Esophagus muscularis mucosa (tissue), 4 donors: ENCODE data around the gene TBC1D8.

Source experiments
- EP300 ChIP-seq: sonication (generic); formaldehyde crosslinking; IDR thresholded peaks from one replicate; pipeline ENCODE4 v1.6.1; 2017; ENCODE audit warnings: antibody characterized with exemption
- POLR2A ChIP-seq: fragments of 450-650 bp; IDR thresholded peaks from one replicate; pipeline ENCODE4 v1.6.1; 2017; ENCODE audit warnings: antibody characterized with exemption, moderate library complexity, mild to moderate bottlenecking, low read depth
- POLR2AphosphoS5 ChIP-seq, 2 donors: sonication (generic); formaldehyde crosslinking; IDR thresholded peaks; one replicate each; pipeline ENCODE4 v1.6.1; 2017; ENCODE audit warnings: antibody characterized with exemption in 2 of 2
- TF ChIP-seq, protein P1 (sequence below), 3 experiments: fragments of 200-600 bp in 2 of 3; fragments of 450-650 bp in 1 of 3; sonication (generic) in 2 of 3; IDR thresholded peaks; one replicate each; pipeline ENCODE4 v1.5.1; 2017 to 2019; ENCODE audit warnings: antibody characterized with exemption in 3 of 3, mild to moderate bottlenecking in 2 of 3, moderate library complexity in 1 of 3

DNA sequence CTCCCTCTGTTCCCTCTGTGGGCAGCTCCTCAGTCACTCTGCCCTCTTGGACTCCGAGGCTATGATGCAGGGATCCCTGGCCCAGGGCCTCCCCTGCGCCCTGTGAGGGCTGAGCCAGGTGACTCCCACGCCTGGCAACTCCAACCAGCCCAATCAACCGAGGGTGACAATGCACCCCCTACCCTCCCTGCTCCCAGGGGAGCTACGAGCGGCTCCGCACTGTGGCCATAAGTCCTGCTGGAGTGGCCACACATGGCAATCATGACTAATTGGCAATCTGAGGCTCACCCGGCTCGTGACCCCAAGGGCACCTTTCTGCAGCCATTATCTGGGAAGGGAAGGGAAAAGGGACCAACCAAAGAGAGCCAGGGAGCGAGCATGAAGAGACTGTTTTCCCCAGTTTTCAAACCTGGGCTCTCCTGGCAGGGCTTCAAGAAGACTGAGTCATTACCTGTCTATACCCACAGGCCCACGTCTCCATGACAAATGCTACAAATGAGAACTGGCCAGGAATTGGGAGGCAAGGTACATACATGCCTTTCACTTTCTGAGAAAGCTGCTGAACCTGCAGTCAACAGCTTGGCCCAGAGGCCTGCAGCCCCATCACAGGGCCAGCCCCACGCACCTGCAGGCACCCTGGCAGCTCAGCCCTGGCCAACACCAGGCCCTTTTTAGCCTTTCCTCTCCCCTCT lies 104.0 kb downstream of the TBC1D8 start:
- TF ChIP-seq, protein P1, sequence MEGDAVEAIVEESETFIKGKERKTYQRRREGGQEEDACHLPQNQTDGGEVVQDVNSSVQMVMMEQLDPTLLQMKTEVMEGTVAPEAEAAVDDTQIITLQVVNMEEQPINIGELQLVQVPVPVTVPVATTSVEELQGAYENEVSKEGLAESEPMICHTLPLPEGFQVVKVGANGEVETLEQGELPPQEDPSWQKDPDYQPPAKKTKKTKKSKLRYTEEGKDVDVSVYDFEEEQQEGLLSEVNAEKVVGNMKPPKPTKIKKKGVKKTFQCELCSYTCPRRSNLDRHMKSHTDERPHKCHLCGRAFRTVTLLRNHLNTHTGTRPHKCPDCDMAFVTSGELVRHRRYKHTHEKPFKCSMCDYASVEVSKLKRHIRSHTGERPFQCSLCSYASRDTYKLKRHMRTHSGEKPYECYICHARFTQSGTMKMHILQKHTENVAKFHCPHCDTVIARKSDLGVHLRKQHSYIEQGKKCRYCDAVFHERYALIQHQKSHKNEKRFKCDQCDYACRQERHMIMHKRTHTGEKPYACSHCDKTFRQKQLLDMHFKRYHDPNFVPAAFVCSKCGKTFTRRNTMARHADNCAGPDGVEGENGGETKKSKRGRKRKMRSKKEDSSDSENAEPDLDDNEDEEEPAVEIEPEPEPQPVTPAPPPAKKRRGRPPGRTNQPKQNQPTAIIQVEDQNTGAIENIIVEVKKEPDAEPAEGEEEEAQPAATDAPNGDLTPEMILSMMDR (IDR thresholded peaks at IDR 0.05) = no peak
- no peak for TF ChIP-seq POLR2A
- no peak for TF ChIP-seq POLR2AphosphoS5 (IDR thresholded peaks at IDR 0.05)
- no peak for TF ChIP-seq EP300
